GM12878 (cell line): ENCODE measurements around the gene ZNRF3. TPM values are rescaled to one million over a fixed set of nuclear protein-coding genes. Genes with fewer than 3 reads are reported as not detected.

Experiments
- ATAC-seq: fragments of 200-7000 bp; cut with Tn5 transposase; 3 replicates; pipeline ENCODE4 v1.9.1; 2020; ENCODE audit warnings: mild to moderate bottlenecking, moderate library complexity
- BruUV-seq: library from RNA; stranded (reverse); fragments of 400-500 nt; replicated peaks from 2 replicates; lab custom pipeline; 2021; lab: Mats Ljungman, UMichigan
- CTCF ChIA-PET: fragments of 300-600 bp; sonication (Branson Sonifier 250); formaldehyde crosslinking; extraction: SDS; loops from one replicate; lab custom pipeline; 2021; ENCODE audit warnings: inconsistent platforms; lab: Yijun Ruan, JAX
- POLR2A ChIA-PET: fragments of 350-600 bp; formaldehyde crosslinking; extraction: SDS; loops from one replicate; lab custom pipeline; 2021; ENCODE audit warnings: inconsistent platforms; lab: Charles Lee
- RAD21 ChIA-PET: fragments of 300-600 bp; sonication (Branson Sonifier 250); formaldehyde crosslinking; loops from one replicate; lab custom pipeline; 2023; ENCODE audit warnings: antibody characterized with exemption; ENCODE audit not compliant: unreplicated experiment; lab: Charles Lee
- SMC1A ChIA-PET: fragments of 300-600 bp; sonication (Branson Sonifier 250); formaldehyde crosslinking; loops from one replicate; lab custom pipeline; 2023; ENCODE audit not compliant: unreplicated experiment, uncharacterized antibody; lab: Charles Lee
- DNase-seq: peaks from one replicate; pipeline ENCODE4 v3.0.0-alpha.2; 2011; ENCODE audit warnings: low read depth, low spot score
- FAIRE-seq: peaks from 3 replicates; lab custom pipeline; 2011; peaks lifted over from hg19 to GRCh38; lab: Jason Lieb, UNC
- H2AFZ ChIP-seq: 2 replicates; pipeline ENCODE4 v1.6.0; 2011; ENCODE audit warnings: low read depth, low read length, control low read depth; ENCODE audit not compliant: control insufficient read depth
- H3K27ac ChIP-seq: 2 replicates; pipeline ENCODE4 v1.5.1; 2011; ENCODE audit warnings: control low read depth; ENCODE audit not compliant: control insufficient read depth, insufficient read depth
- H3K27me3 ChIP-seq, 2 experiments: replicated peaks in 1 of 2; 2 replicates each; pipeline versions ENCODE4 v1.6.0 to v1.6.1; 2011; ENCODE audit warnings: low read length in 1 of 2; ENCODE audit not compliant: control insufficient read depth in 2 of 2, insufficient read depth in 2 of 2
- H3K36me3 ChIP-seq, 2 experiments: 2 replicates each; pipeline ENCODE4 v1.5.1; 2011; ENCODE audit warnings: low read length in 1 of 2; ENCODE audit not compliant: control insufficient read depth in 2 of 2, insufficient read depth in 2 of 2
- H3K4me1 ChIP-seq: 2 replicates; pipeline ENCODE4 v1.6.1; 2011; ENCODE audit warnings: mild to moderate bottlenecking, low read length, moderate library complexity, mixed read lengths; ENCODE audit not compliant: control insufficient read depth, insufficient read depth
- H3K4me2 ChIP-seq: 2 replicates; pipeline ENCODE4 v1.6.0; 2011; ENCODE audit warnings: control low read depth; ENCODE audit not compliant: control insufficient read depth, insufficient read depth
- H3K4me3 ChIP-seq: fragments of 200-600 bp; sonication (generic); 2 replicates; pipeline ENCODE4 v1.5.1; 2016
- H3K79me2 ChIP-seq: 2 replicates; pipeline ENCODE4 v1.6.0; 2011; ENCODE audit warnings: low read length; ENCODE audit not compliant: control insufficient read depth, insufficient read depth
- H3K9ac ChIP-seq: 2 replicates; pipeline ENCODE4 v1.8.0; 2011; ENCODE audit warnings: low read length, control low read depth, mixed read lengths; ENCODE audit not compliant: control insufficient read depth, insufficient read depth
- H3K9me3 ChIP-seq: replicated peaks from 3 replicates; pipeline ENCODE4 v1.5.1; 2011; ENCODE audit warnings: mild to moderate bottlenecking, low read length; ENCODE audit not compliant: control insufficient read depth, insufficient read depth
- H4K20me1 ChIP-seq: 2 replicates; pipeline ENCODE4 v1.6.0; 2011; ENCODE audit not compliant: control insufficient read depth, insufficient read depth
- HCFC1 ChIP-seq: fragments of 150-350 bp; IDR thresholded peaks from 2 replicates; pipeline ENCODE4 v1.6.1; 2014; ENCODE audit warnings: low read length
- HDAC2 ChIP-seq: fragments of 200-600 bp; sonication (generic); IDR thresholded peaks from 2 replicates; pipeline ENCODE4 v1.6.1; 2017
- HDGF ChIP-seq: fragments of 450-650 bp; IDR thresholded peaks from 2 replicates; pipeline ENCODE4 v1.6.1; 2016; ENCODE audit warnings: antibody characterized with exemption
- IRF4 ChIP-seq: IDR thresholded peaks from 2 replicates; pipeline ENCODE4 v1.6.1; 2011; ENCODE audit warnings: low read depth, low read length
- LARP7 ChIP-seq: fragments of 450-650 bp; IDR thresholded peaks from 2 replicates; pipeline ENCODE4 v1.6.1; 2017; ENCODE audit warnings: mild to moderate bottlenecking
- NBN ChIP-seq: fragments of 450-650 bp; IDR thresholded peaks from 2 replicates; pipeline ENCODE4 v1.6.1; 2016
- NR2F1 ChIP-seq: fragments of 450-650 bp; conservative IDR thresholded peaks from 2 replicates; pipeline ENCODE4 v1.6.1; 2017; ENCODE audit warnings: mild to moderate bottlenecking
- PAX5 ChIP-seq: IDR thresholded peaks from 2 replicates; pipeline ENCODE4 v1.6.1; 2011; ENCODE audit warnings: low read depth, low read length, borderline replicate concordance
- POU2F2 ChIP-seq: IDR thresholded peaks from 3 replicates; pipeline ENCODE4 v1.6.1; 2011; ENCODE audit warnings: low read depth, mild to moderate bottlenecking, low read length, borderline replicate concordance
- RBBP5 ChIP-seq: fragments of 200-600 bp; sonication (generic); conservative IDR thresholded peaks from 2 replicates; pipeline ENCODE4 v1.6.1; 2016
- SP1 ChIP-seq: IDR thresholded peaks from one replicate; pipeline ENCODE4 v1.6.1; 2011; ENCODE audit warnings: low read depth, low read length
- WRNIP1 ChIP-seq: IDR thresholded peaks from 2 replicates; pipeline ENCODE4 v1.6.1; 2011; ENCODE audit warnings: low read depth, low read length, improper control_type of control experiment, borderline replicate concordance
- ZBED1 ChIP-seq: IDR thresholded peaks from 2 replicates; pipeline ENCODE4 v1.6.1; 2016; ENCODE audit warnings: borderline replicate concordance
- ZNF274 ChIP-seq: IDR thresholded peaks from one replicate; pipeline ENCODE4 v1.8.0; 2011; ENCODE audit not compliant: insufficient read length, insufficient read depth
- ZNF384 ChIP-seq: IDR thresholded peaks from 2 replicates; pipeline ENCODE4 v1.6.1; 2012; ENCODE audit warnings: low read depth, mild to moderate bottlenecking, low read length, improper control_type of control experiment, borderline replicate concordance
- WGBS: methylation state at CpG from one replicate; pipeline ENCODE4 v1.1.6; 2016; ENCODE audit warnings: low lambda C conversion rate; ENCODE audit not compliant: insufficient replicate concordance, insufficient coverage; ENCODE audit errors: missing lambda C conversion rate; 5-methylcytosine and 5-hydroxymethylcytosine counted together
- in situ Hi-C: fragments of 300-500 bp; cut with MboI; formaldehyde crosslinking; loops from 9 replicates; pipeline ENCODE4 v1.14.3; 2018; ENCODE audit warnings: mixed read lengths
- intact Hi-C: fragments of 100-400 bp; cut with micrococcal nuclease; formaldehyde crosslinking; loops from one replicate; pipeline ENCODE4 v1.14.2; 2022; ENCODE audit not compliant: unreplicated experiment
- polyA plus RNA-seq, 11 experiments: library from polyadenylated mRNA; depleted of rRNA in 4 of 11; unstranded in 6 of 11; stranded (reverse) in 5 of 11; fragments of >200 nt; fragmentation: Nextera tagmentation in 4 of 11; fragmentation: Illumina TruSeq in 1 of 11; extraction: Ambion mirVana in 4 of 11; extraction: Trizol in 1 of 11; gene quantifications; 1 replicate in 1 of 11; 2 replicates in 10 of 11; pipeline versions ENCODE4 v1.2.1 to v1.2.3, GENCODE V29; 2011 to 2016; ENCODE audit warnings: inconsistent platforms in 2 of 11, missing spikeins in 2 of 11, low read depth in 1 of 11
- total RNA-seq, 4 experiments: library from RNA; depleted of rRNA in 3 of 4; stranded (reverse); fragments of >200 nt in 3 of 4; fragmentation: Illumina TruSeq in 1 of 4; extraction: Trizol in 1 of 4; gene quantifications; 2 replicates each; pipeline versions ENCODE4 v1.2.1 to v1.2.3, GENCODE V29; 2013 to 2021
- TF ChIP-seq, protein P1 (sequence below): IDR thresholded peaks from 2 replicates; pipeline ENCODE4 v1.6.1; 2011; ENCODE audit warnings: low read depth, low read length, improper control_type of control experiment, borderline replicate concordance
- TF ChIP-seq, protein P2 (sequence below): fragments of 450-650 bp; IDR thresholded peaks from 2 replicates; pipeline ENCODE4 v1.6.1; 2017; ENCODE audit warnings: mild to moderate bottlenecking, moderate library complexity
- TF ChIP-seq, protein P3 (sequence below): fragments of 450-650 bp; IDR thresholded peaks from 2 replicates; pipeline ENCODE4 v1.6.1; 2017; ENCODE audit warnings: mild to moderate bottlenecking

Gene ZNRF3
- total and polyA plus RNA-seq, 10 of the 15 experiments (the other 5 are each of a cell fraction or from before 2014, with no cell fraction given): 0.05 to 2.4 (median 0.46) TPM

DNA sequence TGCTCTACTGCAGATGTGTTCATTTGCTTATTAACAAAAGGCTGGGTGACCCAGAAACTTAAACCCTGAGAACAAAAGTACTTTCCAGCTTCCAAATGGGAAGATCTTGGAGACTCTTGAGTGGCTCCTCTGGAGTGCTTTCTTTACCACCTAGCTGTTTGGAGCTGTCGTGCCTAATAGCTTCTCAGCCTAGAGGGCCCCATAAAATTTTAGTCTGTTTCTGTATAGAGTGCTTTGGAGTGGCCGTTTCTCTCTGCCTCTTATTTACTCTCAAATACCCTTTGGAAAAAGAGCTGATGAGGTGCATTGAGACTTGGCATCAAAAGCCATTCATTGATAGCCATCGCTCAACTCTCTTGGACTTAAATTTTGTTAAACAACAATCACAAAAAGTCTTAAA is 50.7 kb downstream of the ZNRF3 start:
- no peaks in the 10 kb centered on the region for H3K36me3 ChIP-seq
- H4K20me1 ChIP-seq: no peaks in the 10 kb centered on the region
- peaks cover 0 to 5% of the 10 kb centered on the region in 2 experiments; a peak in 1 of 4 replicates for H3K27me3 ChIP-seq
- no peak overlapping the region for H3K4me3 ChIP-seq
- intact Hi-C loops: no loop called here
- SMC1A ChIA-PET: interaction anchor here (0.6 to 6.6 kb wide), 11 partner anchors 8 to 119 kb away, joined by 3 to 67 read pairs (median 4); no protein-coding TSS in a partner anchor
- POLR2A ChIA-PET: interaction anchor here (0.7 to 2.0 kb wide), 6 partner anchors 8 to 267 kb away, joined by 3 to 6 read pairs (median 4); no protein-coding TSS in a partner anchor
- CTCF ChIA-PET: interaction anchor here (1.5 to 6.8 kb wide), 2 partner anchors 18 to 105 kb away, joined by 4 to 56 read pairs; no protein-coding TSS in a partner anchor
- no peak for FAIRE-seq
- 30% methylated on average over 3 of the region's 3 CpGs for WGBS
- H2AFZ ChIP-seq: no peak overlapping the region
- in situ Hi-C loops: no loop called here
- H3K9ac ChIP-seq: no peak overlapping the region
- H3K4me2 ChIP-seq: no peak overlapping the region
- no peaks in the 10 kb centered on the region; the same call in 1 of the 2 replicates for H3K4me1 ChIP-seq
- ATAC-seq: no peak
- no peaks in the 10 kb centered on the region for H3K79me2 ChIP-seq
- RAD21 ChIA-PET: interaction anchor here (6.9 to 8.9 kb wide), 2 partner anchors 15 to 106 kb away, joined by 38 to 64 read pairs; no protein-coding TSS in a partner anchor
- no peaks in the 10 kb centered on the region for H3K9me3 ChIP-seq
- no peak overlapping the region for H3K27ac ChIP-seq
- BruUV-seq: no TSS peak
- no peak for DNase-seq
- TF ChIP-seq ZBED1 (no peak), SP1 (no peak), HCFC1 (no peak), NR2F1 (no peak), PAX5 (no peak), HDGF (no peak), HDAC2 (no peak), ZNF274 (no peak), IRF4 (no peak), NBN (no peak), RBBP5 (no peak), ZNF384 (no peak), LARP7 (no peak), POU2F2 (no peak), WRNIP1 (no peak)
- TF ChIP-seq, protein P1, sequence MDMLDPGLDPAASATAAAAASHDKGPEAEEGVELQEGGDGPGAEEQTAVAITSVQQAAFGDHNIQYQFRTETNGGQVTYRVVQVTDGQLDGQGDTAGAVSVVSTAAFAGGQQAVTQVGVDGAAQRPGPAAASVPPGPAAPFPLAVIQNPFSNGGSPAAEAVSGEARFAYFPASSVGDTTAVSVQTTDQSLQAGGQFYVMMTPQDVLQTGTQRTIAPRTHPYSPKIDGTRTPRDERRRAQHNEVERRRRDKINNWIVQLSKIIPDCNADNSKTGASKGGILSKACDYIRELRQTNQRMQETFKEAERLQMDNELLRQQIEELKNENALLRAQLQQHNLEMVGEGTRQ: no peak
- TF ChIP-seq, protein P2, sequence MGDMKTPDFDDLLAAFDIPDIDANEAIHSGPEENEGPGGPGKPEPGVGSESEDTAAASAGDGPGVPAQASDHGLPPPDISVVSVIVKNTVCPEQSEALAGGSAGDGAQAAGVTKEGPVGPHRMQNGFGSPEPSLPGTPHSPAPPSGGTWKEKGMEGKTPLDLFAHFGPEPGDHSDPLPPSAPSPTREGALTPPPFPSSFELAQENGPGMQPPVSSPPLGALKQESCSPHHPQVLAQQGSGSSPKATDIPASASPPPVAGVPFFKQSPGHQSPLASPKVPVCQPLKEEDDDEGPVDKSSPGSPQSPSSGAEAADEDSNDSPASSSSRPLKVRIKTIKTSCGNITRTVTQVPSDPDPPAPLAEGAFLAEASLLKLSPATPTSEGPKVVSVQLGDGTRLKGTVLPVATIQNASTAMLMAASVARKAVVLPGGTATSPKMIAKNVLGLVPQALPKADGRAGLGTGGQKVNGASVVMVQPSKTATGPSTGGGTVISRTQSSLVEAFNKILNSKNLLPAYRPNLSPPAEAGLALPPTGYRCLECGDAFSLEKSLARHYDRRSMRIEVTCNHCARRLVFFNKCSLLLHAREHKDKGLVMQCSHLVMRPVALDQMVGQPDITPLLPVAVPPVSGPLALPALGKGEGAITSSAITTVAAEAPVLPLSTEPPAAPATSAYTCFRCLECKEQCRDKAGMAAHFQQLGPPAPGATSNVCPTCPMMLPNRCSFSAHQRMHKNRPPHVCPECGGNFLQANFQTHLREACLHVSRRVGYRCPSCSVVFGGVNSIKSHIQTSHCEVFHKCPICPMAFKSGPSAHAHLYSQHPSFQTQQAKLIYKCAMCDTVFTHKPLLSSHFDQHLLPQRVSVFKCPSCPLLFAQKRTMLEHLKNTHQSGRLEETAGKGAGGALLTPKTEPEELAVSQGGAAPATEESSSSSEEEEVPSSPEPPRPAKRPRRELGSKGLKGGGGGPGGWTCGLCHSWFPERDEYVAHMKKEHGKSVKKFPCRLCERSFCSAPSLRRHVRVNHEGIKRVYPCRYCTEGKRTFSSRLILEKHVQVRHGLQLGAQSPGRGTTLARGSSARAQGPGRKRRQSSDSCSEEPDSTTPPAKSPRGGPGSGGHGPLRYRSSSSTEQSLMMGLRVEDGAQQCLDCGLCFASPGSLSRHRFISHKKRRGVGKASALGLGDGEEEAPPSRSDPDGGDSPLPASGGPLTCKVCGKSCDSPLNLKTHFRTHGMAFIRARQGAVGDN: no peak
- TF ChIP-seq, protein P3, sequence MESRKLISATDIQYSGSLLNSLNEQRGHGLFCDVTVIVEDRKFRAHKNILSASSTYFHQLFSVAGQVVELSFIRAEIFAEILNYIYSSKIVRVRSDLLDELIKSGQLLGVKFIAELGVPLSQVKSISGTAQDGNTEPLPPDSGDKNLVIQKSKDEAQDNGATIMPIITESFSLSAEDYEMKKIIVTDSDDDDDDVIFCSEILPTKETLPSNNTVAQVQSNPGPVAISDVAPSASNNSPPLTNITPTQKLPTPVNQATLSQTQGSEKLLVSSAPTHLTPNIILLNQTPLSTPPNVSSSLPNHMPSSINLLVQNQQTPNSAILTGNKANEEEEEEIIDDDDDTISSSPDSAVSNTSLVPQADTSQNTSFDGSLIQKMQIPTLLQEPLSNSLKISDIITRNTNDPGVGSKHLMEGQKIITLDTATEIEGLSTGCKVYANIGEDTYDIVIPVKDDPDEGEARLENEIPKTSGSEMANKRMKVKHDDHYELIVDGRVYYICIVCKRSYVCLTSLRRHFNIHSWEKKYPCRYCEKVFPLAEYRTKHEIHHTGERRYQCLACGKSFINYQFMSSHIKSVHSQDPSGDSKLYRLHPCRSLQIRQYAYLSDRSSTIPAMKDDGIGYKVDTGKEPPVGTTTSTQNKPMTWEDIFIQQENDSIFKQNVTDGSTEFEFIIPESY: no peak
